Ovary (tissue), 1 donor: ENCODE measurements around the gene SPARC.

ENCODE experiments used
- EP300 ChIP-seq: sonication (generic); formaldehyde crosslinking; IDR thresholded peaks from one replicate; pipeline ENCODE4 v1.6.1; 2017; ENCODE audit warnings: antibody characterized with exemption
- POLR2A ChIP-seq: fragments of 450-650 bp; IDR thresholded peaks from one replicate; pipeline ENCODE4 v1.6.1; 2017; ENCODE audit warnings: antibody characterized with exemption, mild to moderate bottlenecking, moderate library complexity

DNA sequence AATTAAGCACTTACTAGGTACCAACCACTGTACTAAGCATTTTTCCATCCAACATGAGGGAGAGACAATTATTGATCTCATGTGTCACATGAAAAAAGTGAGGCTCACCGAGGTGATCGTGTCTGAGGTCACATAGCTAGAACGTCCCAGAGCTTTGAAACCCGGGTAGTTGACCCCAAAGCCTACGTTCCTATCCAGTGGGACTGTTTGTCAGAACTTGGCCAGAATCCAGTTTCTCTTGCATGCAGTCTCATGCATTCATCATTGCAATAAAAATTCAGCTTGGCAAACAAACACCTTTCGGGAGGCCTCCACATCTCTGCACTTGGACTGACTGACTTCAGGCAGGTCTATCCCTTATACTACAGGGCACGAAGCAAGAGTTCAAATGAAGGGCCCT lies 72.2 kb downstream of the SPARC start:
- TF ChIP-seq POLR2A (no peak), EP300 (no peak)
